CD4-positive, alpha-beta memory T cell (primary cell): Measurements from ENCODE around the gene CDH7. TPM values are rescaled to one million over a fixed set of nuclear protein-coding genes. Genes with fewer than 3 reads are reported as not detected.

Experiments
- CTCF ChIA-PET: fragments of 350-600 bp; sonication (Branson Sonifier 250); formaldehyde crosslinking; loops from one replicate; lab custom pipeline; 2021; ENCODE audit warnings: inconsistent platforms; ENCODE audit not compliant: partially characterized antibody; lab: Charles Lee
- POLR2A ChIA-PET: fragments of 350-600 bp; sonication (Branson Sonifier 250); formaldehyde crosslinking; loops from one replicate; lab custom pipeline; 2021; ENCODE audit not compliant: partially characterized antibody; lab: Charles Lee
- DNase-seq, 5 donors: peaks; one replicate each; pipeline versions ENCODE4 v3.0.0 to v3.0.0-alpha.2; 2020 to 2022; ENCODE audit warnings: mixed read lengths in 1 of 5
- H3K27ac ChIP-seq: one replicate; pipeline ENCODE4 v1.7.0; 2013; ENCODE audit warnings: low read depth, low read length
- H3K27me3 ChIP-seq: 2 replicates; pipeline ENCODE4 v1.7.0; 2013; ENCODE audit warnings: mild to moderate bottlenecking, low read length, moderate library complexity; ENCODE audit not compliant: insufficient read depth
- H3K36me3 ChIP-seq: 2 replicates; pipeline ENCODE4 v1.7.0; 2013; ENCODE audit warnings: mild to moderate bottlenecking, low read length, moderate library complexity; ENCODE audit not compliant: insufficient read depth
- H3K4me1 ChIP-seq: 2 replicates; pipeline ENCODE4 v1.7.0; 2013; ENCODE audit warnings: mild to moderate bottlenecking, low read length, moderate library complexity; ENCODE audit not compliant: insufficient read depth
- H3K4me3 ChIP-seq, 2 donors: one replicate each; pipeline ENCODE4 v1.7.0; 2013; ENCODE audit warnings: low read length in 2 of 2, mild to moderate bottlenecking in 1 of 2
- H3K9me3 ChIP-seq, 2 donors: one replicate each; pipeline ENCODE4 v1.7.0; 2013; ENCODE audit warnings: low read length in 2 of 2, control low read depth in 1 of 2; ENCODE audit not compliant: control insufficient read depth in 1 of 2
- H3K27ac Mint-ChIP-seq, 7 donors: one replicate each; pipeline ENCODE4 v1.8.0; 2020 to 2021; ENCODE audit warnings: mixed read lengths in 7 of 7, mild to moderate bottlenecking in 6 of 7, inconsistent platforms in 3 of 7, moderate library complexity in 3 of 7
- H3K27me3 Mint-ChIP-seq, 2 donors: one replicate each; pipeline ENCODE4 v1.8.0; 2020 to 2021; ENCODE audit warnings: mixed read lengths in 2 of 2
- H3K36me3 Mint-ChIP-seq, 2 donors: one replicate each; pipeline ENCODE4 v1.8.0; 2020 to 2021; ENCODE audit warnings: mixed read lengths in 2 of 2, inconsistent platforms in 1 of 2, mild to moderate bottlenecking in 1 of 2
- H3K4me1 Mint-ChIP-seq, 4 donors: one replicate each; pipeline ENCODE4 v1.8.0; 2020 to 2021; ENCODE audit warnings: mixed read lengths in 4 of 4, mild to moderate bottlenecking in 1 of 4
- H3K4me3 Mint-ChIP-seq, 8 donors: one replicate each; pipeline ENCODE4 v1.8.0; 2020 to 2021; ENCODE audit warnings: mixed read lengths in 8 of 8, mild to moderate bottlenecking in 7 of 8, moderate library complexity in 6 of 8, inconsistent platforms in 3 of 8
- H3K9me3 Mint-ChIP-seq, 8 donors: one replicate each; pipeline ENCODE4 v1.8.0; 2020 to 2021; ENCODE audit warnings: mixed read lengths in 8 of 8, mild to moderate bottlenecking in 5 of 8, inconsistent platforms in 3 of 8, moderate library complexity in 1 of 8
- intact Hi-C: fragments of 100-400 bp; cut with micrococcal nuclease; formaldehyde crosslinking; loops from one replicate; pipeline ENCODE4 v1.15.1; 2023
- polyA plus RNA-seq, 2 donors: library from polyadenylated mRNA; unstranded; fragments of 300-500 nt; fragmentation: Illumina TruSeq; gene quantifications; one replicate each; pipeline ENCODE4 v1.2.3, GENCODE V29; 2021
- total RNA-seq, 2 experiments: library from RNA; stranded (reverse); gene quantifications; one replicate each; pipeline ENCODE4 v1.2.3, GENCODE V29; 2021

CDH7 gene
- total and polyA plus RNA-seq, 4 experiments from 2014 or later: not detected

DNA sequence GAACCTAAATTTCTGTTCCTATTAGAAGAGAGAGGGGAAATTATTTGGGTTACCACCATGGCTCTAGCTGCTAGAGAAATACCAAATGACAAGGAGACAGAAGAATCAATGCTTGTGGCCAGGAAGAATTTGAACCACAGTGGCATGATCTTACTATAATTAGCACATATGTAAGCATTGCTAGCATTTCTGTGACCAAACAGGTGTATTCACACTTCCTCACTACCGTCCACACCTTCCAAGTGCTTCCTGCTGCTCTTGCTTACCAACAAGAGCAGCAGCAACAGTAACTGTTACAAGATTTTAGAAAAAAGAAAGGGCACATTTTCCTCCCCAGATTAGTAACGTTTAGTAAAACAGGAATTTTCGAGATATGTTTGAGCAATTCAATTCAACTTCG is 60.5 kb downstream of the CDH7 start:
- peaks cover 0 to 5% (median 2%) of the 10 kb centered on the region in 8 donors for H3K9me3 Mint-ChIP-seq
- H3K27ac Mint-ChIP-seq: no peak overlapping the region
- Histone ChIP-seq H3K9me3 (no peaks in the 10 kb centered on the region), H3K27ac (no peak overlapping the region), H3K4me3 (no peak overlapping the region), H3K4me1 (no peaks in the 10 kb centered on the region), H3K27me3 (no peaks in the 10 kb centered on the region), H3K36me3 (no peaks in the 10 kb centered on the region)
- H3K36me3 Mint-ChIP-seq: no peaks in the 10 kb centered on the region
- no peaks in the 10 kb centered on the region for H3K4me1 Mint-ChIP-seq
- ChIA-PET POLR2A (no interaction called here), CTCF (no interaction called here)
- H3K4me3 Mint-ChIP-seq: no peak overlapping the region
- intact Hi-C loops: no loop called here
- DNase-seq: no peak
- no peaks in the 10 kb centered on the region for H3K27me3 Mint-ChIP-seq

GRCh38 chr18:65815506-65815905 is 64.7 kb downstream of the CDH7 start:
- Mint-ChIP-seq H3K36me3 (no peaks in the 10 kb centered on the region), H3K4me1 (no peaks in the 10 kb centered on the region), H3K4me3 (no peak overlapping the region), H3K27ac (no peak overlapping the region), H3K27me3 (no peaks in the 10 kb centered on the region), H3K9me3 (peaks cover 0 to 12% (median 2%) of the 10 kb centered on the region in 8 donors)
- ChIA-PET POLR2A (no interaction called here), CTCF (no interaction called here)
- Histone ChIP-seq H3K36me3 (no peaks in the 10 kb centered on the region), H3K27me3 (no peaks in the 10 kb centered on the region), H3K9me3 (no peaks in the 10 kb centered on the region), H3K4me3 (no peak overlapping the region), H3K27ac (no peak overlapping the region), H3K4me1 (no peaks in the 10 kb centered on the region)
- intact Hi-C loops: no loop called here
- DNase-seq: no peak

DNA sequence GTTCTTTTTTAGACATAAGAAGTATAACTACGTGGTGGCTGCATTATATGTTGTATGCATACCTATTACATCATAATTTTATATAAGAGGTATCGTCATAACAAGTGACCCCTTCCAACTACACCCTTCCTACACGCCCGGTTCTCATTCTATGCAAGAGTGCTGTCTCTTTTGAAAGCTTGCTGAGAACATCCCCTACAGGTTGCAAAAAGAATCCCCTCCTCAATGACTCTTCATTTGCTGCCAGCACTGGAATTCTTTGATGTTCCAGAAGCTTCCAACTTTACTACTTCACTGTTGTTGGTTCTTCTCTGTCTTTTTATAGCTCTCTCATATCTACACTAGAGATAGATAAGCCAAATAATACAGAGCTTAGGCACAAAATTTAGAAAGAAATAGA is 66.4 kb downstream of the CDH7 start:
- H3K9me3 ChIP-seq: no peaks in the 10 kb centered on the region
- Mint-ChIP-seq H3K4me1 (no peaks in the 10 kb centered on the region), H3K36me3 (no peaks in the 10 kb centered on the region), H3K4me3 (no peak overlapping the region), H3K9me3 (peaks cover 0 to 10% (median 2%) of the 10 kb centered on the region in 8 donors), H3K27me3 (no peaks in the 10 kb centered on the region), H3K27ac (no peak overlapping the region)
- intact Hi-C loops: no loop called here
- no peak overlapping the region for H3K4me3 ChIP-seq
- no peaks in the 10 kb centered on the region for H3K27me3 ChIP-seq
- CTCF ChIA-PET: no interaction called here
- no peaks in the 10 kb centered on the region for H3K36me3 ChIP-seq
- DNase-seq: no peak
- POLR2A ChIA-PET: no interaction called here
- no peaks in the 10 kb centered on the region for H3K4me1 ChIP-seq
- no peak overlapping the region for H3K27ac ChIP-seq

DNA sequence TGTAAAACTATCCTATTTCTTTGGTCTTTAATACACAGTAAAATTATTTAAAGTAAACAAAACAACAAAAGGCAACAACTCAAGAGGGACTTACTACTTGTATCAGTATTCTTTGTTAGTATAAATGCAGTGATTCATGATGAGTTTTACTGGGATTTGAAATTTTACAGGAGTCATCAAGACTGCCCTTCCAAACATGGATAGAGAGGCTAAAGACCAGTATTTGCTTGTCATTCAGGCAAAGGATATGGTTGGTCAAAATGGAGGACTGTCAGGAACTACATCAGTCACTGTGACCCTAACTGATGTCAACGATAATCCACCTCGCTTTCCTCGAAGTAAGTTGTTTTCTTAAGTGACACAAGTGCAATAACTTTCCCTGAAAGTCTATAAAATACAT is 71.1 kb downstream of the CDH7 start:
- H3K4me3 Mint-ChIP-seq: no peak overlapping the region
- H3K9me3 Mint-ChIP-seq: peaks cover 0 to 10% (median 3%) of the 10 kb centered on the region in 8 donors
- DNase-seq: no peak
- Histone ChIP-seq H3K27me3 (no peaks in the 10 kb centered on the region), H3K9me3 (no peaks in the 10 kb centered on the region), H3K36me3 (no peaks in the 10 kb centered on the region), H3K27ac (no peak overlapping the region), H3K4me3 (no peak overlapping the region), H3K4me1 (no peaks in the 10 kb centered on the region)
- no peaks in the 10 kb centered on the region for H3K36me3 Mint-ChIP-seq
- intact Hi-C loops: no loop called here
- POLR2A ChIA-PET: no interaction called here
- H3K27ac Mint-ChIP-seq: no peak overlapping the region
- H3K4me1 Mint-ChIP-seq: no peaks in the 10 kb centered on the region
- CTCF ChIA-PET: no interaction called here
- no peaks in the 10 kb centered on the region for H3K27me3 Mint-ChIP-seq

DNA sequence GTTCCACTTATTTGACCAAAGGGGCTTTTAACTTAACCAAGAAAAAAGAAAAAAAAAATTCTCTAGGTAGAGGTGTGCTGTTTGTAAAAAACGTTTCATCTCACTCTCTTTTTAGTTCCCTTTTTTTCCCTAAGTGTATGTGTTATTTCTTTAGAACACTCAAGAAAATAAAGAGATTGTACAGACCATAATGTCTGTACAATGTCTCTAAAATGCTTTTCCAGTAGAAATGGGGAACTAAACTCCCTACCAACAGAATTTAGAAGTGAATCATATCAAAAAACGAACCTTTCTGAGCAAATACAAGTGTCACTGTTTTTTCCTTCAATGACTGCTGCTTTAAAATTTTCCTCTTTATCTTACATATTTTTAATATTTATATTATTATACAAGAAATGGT is 72.0 kb downstream of the CDH7 start:
- H3K4me3 Mint-ChIP-seq: no peak overlapping the region
- H3K4me1 ChIP-seq: no peaks in the 10 kb centered on the region
- no peaks in the 10 kb centered on the region for H3K27me3 ChIP-seq
- peaks cover 0 to 10% (median 1%) of the 10 kb centered on the region in 8 donors for H3K9me3 Mint-ChIP-seq
- H3K36me3 Mint-ChIP-seq: no peaks in the 10 kb centered on the region
- H3K27ac ChIP-seq: no peak overlapping the region
- H3K4me3 ChIP-seq: no peak overlapping the region
- intact Hi-C loops: no loop called here
- ChIA-PET POLR2A (no interaction called here), CTCF (no interaction called here)
- no peak for DNase-seq
- H3K9me3 ChIP-seq: no peaks in the 10 kb centered on the region
- no peaks in the 10 kb centered on the region for H3K4me1 Mint-ChIP-seq
- H3K27ac Mint-ChIP-seq: no peak overlapping the region
- no peaks in the 10 kb centered on the region for H3K36me3 ChIP-seq
- no peaks in the 10 kb centered on the region for H3K27me3 Mint-ChIP-seq

- Histone ChIP-seq H3K27ac (no peak overlapping the region), H3K4me3 (no peak overlapping the region), H3K4me1 (no peaks in the 10 kb centered on the region), H3K27me3 (no peaks in the 10 kb centered on the region), H3K9me3 (no peaks in the 10 kb centered on the region), H3K36me3 (no peaks in the 10 kb centered on the region)
- intact Hi-C loops: no loop called here
- Mint-ChIP-seq H3K4me1 (no peaks in the 10 kb centered on the region), H3K4me3 (no peak overlapping the region), H3K36me3 (no peaks in the 10 kb centered on the region), H3K27me3 (no peaks in the 10 kb centered on the region), H3K27ac (no peak overlapping the region), H3K9me3 (peaks cover 0 to 14% (median 3%) of the 10 kb centered on the region in 8 donors)
- CTCF ChIA-PET: no interaction called here
- POLR2A ChIA-PET: no interaction called here
- no peak for DNase-seq
These were observed 76.6 kb downstream of the CDH7 start for GRCh38 chr18:65827444-65827843.

- no peaks in the 10 kb centered on the region for H3K36me3 Mint-ChIP-seq
- no peaks in the 10 kb centered on the region for H3K27me3 Mint-ChIP-seq
These were observed 85.1 kb downstream of the CDH7 start for GRCh38 chr18:65835881-65836280.

GRCh38 chr18:65846107-65846506 is 95.3 kb downstream of the CDH7 start:
- Mint-ChIP-seq H3K4me3 (no peak overlapping the region), H3K9me3 (peaks cover 0 to 4% (median 2%) of the 10 kb centered on the region in 8 donors), H3K27ac (no peak overlapping the region), H3K27me3 (no peaks in the 10 kb centered on the region), H3K4me1 (no peaks in the 10 kb centered on the region), H3K36me3 (no peaks in the 10 kb centered on the region)
- H3K36me3 ChIP-seq: no peaks in the 10 kb centered on the region
- no peak overlapping the region for H3K27ac ChIP-seq
- no peak overlapping the region for H3K4me3 ChIP-seq
- intact Hi-C loops: no loop called here
- ChIA-PET CTCF (interaction anchor here (1.0 kb wide), 1 partner anchor 9 kb away, joined by 3 read pairs; no protein-coding TSS in a partner anchor), POLR2A (no interaction called here)
- no peaks in the 10 kb centered on the region for H3K9me3 ChIP-seq
- no peaks in the 10 kb centered on the region for H3K27me3 ChIP-seq
- no peak for DNase-seq
- no peaks in the 10 kb centered on the region for H3K4me1 ChIP-seq

More at GRCh38 chr18:65835881-65836280, 85.1 kb downstream of the CDH7 start:
- H3K27ac Mint-ChIP-seq: no peak overlapping the region
- Histone ChIP-seq H3K4me3 (no peak overlapping the region), H3K9me3 (no peaks in the 10 kb centered on the region), H3K36me3 (no peaks in the 10 kb centered on the region), H3K27ac (no peak overlapping the region), H3K4me1 (no peaks in the 10 kb centered on the region), H3K27me3 (no peaks in the 10 kb centered on the region)
- no peak for DNase-seq
- no peak overlapping the region for H3K4me3 Mint-ChIP-seq
- ChIA-PET CTCF (no interaction called here), POLR2A (no interaction called here)
- H3K9me3 Mint-ChIP-seq: peaks cover 3 to 21% (median 13%) of the 10 kb centered on the region in 8 donors
- no peaks in the 10 kb centered on the region for H3K4me1 Mint-ChIP-seq
- intact Hi-C loops: no loop called here
